Subcutaneous preadipocyte (primary cell): ENCODE results near the gene MICALL2. TPM values are rescaled to one million over a fixed set of nuclear protein-coding genes. Genes with fewer than 3 reads are reported as not detected.

Source experiments
- total RNA-seq: library from RNA; depleted of rRNA; stranded (reverse); fragments of >200 nt; gene quantifications from 2 replicates; pipeline ENCODE4 v1.2.3, GENCODE V29; 2012

MICALL2 gene
- 19.1 and 23.9 TPM in 2 replicates for total RNA-seq

GRCh38 chr7:1458683-1459511 is at the start of gene MICALL2:
Gene MICALL2 (minus strand): TSS chr7:1459470. CDS start chr7:1459326, 144 bp downstream.

GRCh38 chr7:1503816-1504775 is 44.8 kb upstream of the MICALL2 start, which contains the start of gene INTS1:
Gene INTS1 (minus strand): TSS chr7:1504389. CDS start chr7:1503960, 429 bp downstream.

Other genes with a start within 250 kb of the MICALL2 start
- gene UNCX, start 226.6 kb downstream of the MICALL2 start, total RNA-seq, result not detected in 2 replicates
- gene INTS1, start 44.9 kb upstream of the MICALL2 start, total RNA-seq, result 65.8 and 76.6 TPM in 2 replicates
- gene MAFK, start 71.2 kb upstream of the MICALL2 start, total RNA-seq, result 6.6 and 12.1 TPM in 2 replicates
- 0.39 TPM in 1 of 2 replicates, not detected in the other for gene TMEM184A, start 96.7 kb upstream of the MICALL2 start, total RNA-seq
- 51.4 and 53.3 TPM in 2 replicates for gene PSMG3, start 110.6 kb upstream of the MICALL2 start, total RNA-seq
- 3.7 and 4.3 TPM in 2 replicates for gene ELFN1, start 210.8 kb upstream of the MICALL2 start, total RNA-seq